Eye (tissue), 1 donor: ENCODE results near the gene HPS1.

Experiments
- DNase-seq: peaks from one replicate; pipeline ENCODE4 v3.0.0-alpha.2; 2015

The HPS1 gene

GRCh38 chr10:98410759-98411158 lies 36.0 kb downstream of the HPS1 start:
- no peak for DNase-seq

GRCh38 chr10:98410135-98410743 lies 36.5 kb downstream of the HPS1 start:
- no peak for DNase-seq

- DNase-seq = no peak
Measured at GRCh38 chr10:98408799-98409198, 37.9 kb downstream of the HPS1 start.

GRCh38 chr10:98407744-98408241 lies 38.9 kb downstream of the HPS1 start:
- DNase-seq = no peak

- DNase-seq = no peak
Measured at GRCh38 chr10:98407017-98407743, 39.6 kb downstream of the HPS1 start.

GRCh38 chr10:98405422-98405821 lies 41.3 kb downstream of the HPS1 start:
- no peak for DNase-seq

- no peak for DNase-seq
Measured at GRCh38 chr10:98404571-98405359, 42.0 kb downstream of the HPS1 start.

GRCh38 chr10:98403812-98404504 lies 42.8 kb downstream of the HPS1 start:
- no peak for DNase-seq

GRCh38 chr10:98402931-98403718 lies 43.6 kb downstream of the HPS1 start:
- no peak for DNase-seq

- DNase-seq = no peak
Measured at GRCh38 chr10:98402478-98402877, 44.3 kb downstream of the HPS1 start.

- DNase-seq = no peak
Measured at GRCh38 chr10:98400482-98400881, 46.3 kb downstream of the HPS1 start.

- DNase-seq = no peak
Measured at GRCh38 chr10:98399784-98400183, 47.0 kb downstream of the HPS1 start.

- DNase-seq = no peak
Measured at GRCh38 chr10:98397089-98397600, 49.6 kb downstream of the HPS1 start.

GRCh38 chr10:98396096-98397063 lies 50.4 kb downstream of the HPS1 start:
- no peak for DNase-seq

- no peak for DNase-seq
Measured at GRCh38 chr10:98394851-98395440, 51.8 kb downstream of the HPS1 start.

GRCh38 chr10:98391578-98391991 lies 55.1 kb downstream of the HPS1 start:
- no peak for DNase-seq

- no peak for DNase-seq
Measured at GRCh38 chr10:98391065-98391464, 55.7 kb downstream of the HPS1 start.

- DNase-seq = no peak
Measured at GRCh38 chr10:98390406-98390805, 56.3 kb downstream of the HPS1 start.

- DNase-seq = no peak
Measured at GRCh38 chr10:98389398-98389797, 57.3 kb downstream of the HPS1 start.

GRCh38 chr10:98388101-98388655 lies 58.6 kb downstream of the HPS1 start:
- no peak for DNase-seq
